ENCODE results near the gene PAPSS2. TPM values are rescaled to one million over a fixed set of nuclear protein-coding genes. Genes with fewer than 3 reads are reported as not detected.

PAPSS2 gene
- total RNA-seq, 4 donors from 2014 or later = 25.5 to 32.1 (median 28.8) TPM

- H3K36me3 ChIP-seq = no peaks in the 10 kb centered on the region
- H3K4me3 ChIP-seq (replicated peaks in 1 of 3) = no peak overlapping the region
- no peak overlapping the region for H3K27ac ChIP-seq
- no peaks in the 10 kb centered on the region for H3K4me1 ChIP-seq
- TF ChIP-seq POLR2A (IDR thresholded peaks at IDR 0.05) = no peak
- no peak for TF ChIP-seq CTCF (IDR thresholded peaks at IDR 0.05)
- WGBS, 2 donors = 83 to 85% methylated on average over 1 of the region's 1 CpG
- no peak for DNase-seq
- intact Hi-C loops (cut with DNase I) = no loop called here
- no peaks in the 10 kb centered on the region for H3K9me3 ChIP-seq
- no peaks in the 10 kb centered on the region for H3K27me3 ChIP-seq
Measured at GRCh38 chr10:87674943-87675342, 15.3 kb downstream of the PAPSS2 start.

GRCh38 chr10:87675396-87676376, 16.0 kb downstream of the PAPSS2 start:
- Histone ChIP-seq H3K9me3 (no peaks in the 10 kb centered on the region), H3K36me3 (no peaks in the 10 kb centered on the region), H3K27me3 (no peaks in the 10 kb centered on the region), H3K27ac (no peak overlapping the region), H3K4me1 (no peaks in the 10 kb centered on the region), H3K4me3 (replicated peaks in 1 of 3) (no peak overlapping the region)
- no peak for DNase-seq
- 80 to 86% methylated on average over 8 of the region's 8 CpGs for WGBS, 2 donors
- intact Hi-C loops (cut with DNase I) = no loop called here
- TF ChIP-seq POLR2A (IDR thresholded peaks at IDR 0.05) (no peak), CTCF (IDR thresholded peaks at IDR 0.05) (no peak)

DNA sequence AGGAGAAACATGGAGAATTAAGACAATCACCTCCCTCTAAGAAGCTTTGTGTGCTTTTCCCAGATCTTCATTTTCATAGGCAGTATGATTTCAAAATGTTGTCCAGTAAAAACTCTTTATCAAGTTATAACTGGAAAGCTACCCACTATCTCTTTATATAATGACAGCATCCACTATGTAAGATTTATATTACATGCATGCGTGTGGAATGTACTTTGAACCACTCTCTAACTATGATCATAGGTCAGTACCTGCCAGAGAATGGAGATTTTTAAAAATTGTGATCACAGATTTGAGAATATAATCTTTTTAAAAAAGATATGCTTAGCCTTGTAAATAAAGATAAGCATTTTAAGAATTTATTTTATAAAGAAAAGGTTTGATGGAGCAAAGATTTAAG, 17.9 kb downstream of the PAPSS2 start:
- intact Hi-C loops (cut with DNase I) = no loop called here
- no peak overlapping the region for H3K27ac ChIP-seq
- WGBS, 2 donors = 96 to 98% methylated on average over 1 of the region's 1 CpG
- DNase-seq = no peak
- H3K4me1 ChIP-seq = no peaks in the 10 kb centered on the region
- H3K4me3 ChIP-seq (replicated peaks in 1 of 3) = no peak overlapping the region
- no peaks in the 10 kb centered on the region for H3K36me3 ChIP-seq
- H3K27me3 ChIP-seq = no peaks in the 10 kb centered on the region
- H3K9me3 ChIP-seq = no peaks in the 10 kb centered on the region
- no peak for TF ChIP-seq CTCF (IDR thresholded peaks at IDR 0.05)
- no peak for TF ChIP-seq POLR2A (IDR thresholded peaks at IDR 0.05)

DNA sequence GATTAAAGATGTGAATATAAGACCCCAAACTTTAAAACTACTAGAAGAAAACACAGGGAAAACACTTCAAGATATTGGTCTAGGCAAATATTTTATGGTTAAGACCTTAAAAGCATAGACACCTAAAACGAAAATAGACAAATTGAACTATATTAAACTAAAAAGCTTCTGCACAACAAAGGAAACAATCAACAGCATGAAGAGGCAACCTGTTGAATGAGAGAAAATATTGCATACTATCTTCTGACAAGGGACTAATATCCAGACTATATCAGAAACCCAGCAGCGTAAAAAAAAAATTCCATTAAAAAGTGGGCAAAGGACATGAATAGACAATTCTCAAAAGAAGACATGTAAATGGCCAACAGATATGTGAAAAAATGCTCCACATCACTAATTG, 18.6 kb downstream of the PAPSS2 start:
- Histone ChIP-seq H3K4me3 (replicated peaks in 1 of 3) (no peak overlapping the region), H3K27me3 (no peaks in the 10 kb centered on the region), H3K36me3 (no peaks in the 10 kb centered on the region), H3K27ac (no peak overlapping the region), H3K4me1 (no peaks in the 10 kb centered on the region), H3K9me3 (no peaks in the 10 kb centered on the region)
- TF ChIP-seq CTCF (IDR thresholded peaks at IDR 0.05) (no peak), POLR2A (IDR thresholded peaks at IDR 0.05) (no peak)
- DNase-seq = no peak
- intact Hi-C loops (cut with DNase I) = no loop called here
- 90 to 98% methylated on average over 2 of the region's 2 CpGs for WGBS, 2 donors

GRCh38 chr10:87683356-87683755, 23.7 kb downstream of the PAPSS2 start:
- WGBS, 2 donors = 94 to 97% methylated on average over 4 of the region's 4 CpGs
- Histone ChIP-seq H3K36me3 (no peaks in the 10 kb centered on the region), H3K9me3 (no peaks in the 10 kb centered on the region), H3K4me1 (peaks cover 4 to 7% of the 10 kb centered on the region in 2 donors), H3K27ac (no peak overlapping the region), H3K27me3 (no peaks in the 10 kb centered on the region), H3K4me3 (replicated peaks in 1 of 3) (no peak overlapping the region)
- TF ChIP-seq POLR2A (IDR thresholded peaks at IDR 0.05) = no peak
- no peak for TF ChIP-seq CTCF (IDR thresholded peaks at IDR 0.05)
- no peak for DNase-seq
- intact Hi-C loops (cut with DNase I) = no loop called here
